Heart left ventricle (tissue), 16 donors: ENCODE measurements around the gene BEAN1. TPM values are rescaled to one million over a fixed set of nuclear protein-coding genes. Genes with fewer than 3 reads are reported as not detected.
A peak's percentile ranks its signal among the peaks of the same experiment; 100 is the strongest.

Experiments
- ATAC-seq, 4 donors: fragments of 200-7000 bp; cut with Tn5 transposase; one replicate each; pipeline ENCODE4 v1.9.1; 2020 to 2022; ENCODE audit warnings: moderate library complexity in 4 of 4, mild to moderate bottlenecking in 3 of 4, moderate number of reproducible peaks in 1 of 4
- DNase-seq, 5 donors: peaks; one replicate each; pipeline ENCODE4 v3.0.0-alpha.2; 2020
- H3K27ac ChIP-seq, 12 donors: fragments of 200-600 bp; sonication (generic) in 4 of 12; one replicate each; pipeline versions ENCODE4 v1.5.0 to v1.8.0; 2016 to 2022; ENCODE audit warnings: mild to moderate bottlenecking in 2 of 12
- H3K27me3 ChIP-seq, 9 donors: fragments of 200-600 bp; sonication (generic) in 2 of 9; one replicate each; pipeline versions ENCODE4 v1.5.1 to v1.8.0; 2016 to 2022; ENCODE audit warnings: mild to moderate bottlenecking in 3 of 9
- H3K36me3 ChIP-seq, 9 donors: fragments of 200-600 bp; sonication (generic) in 2 of 9; one replicate each; pipeline versions ENCODE4 v1.5.0 to v1.8.0; 2018 to 2022; ENCODE audit warnings: mild to moderate bottlenecking in 2 of 9
- H3K4me1 ChIP-seq, 12 donors: fragments of 200-600 bp; sonication (generic) in 4 of 12; one replicate each; pipeline versions ENCODE4 v1.5.0 to v1.8.0; 2016 to 2022; ENCODE audit warnings: mild to moderate bottlenecking in 3 of 12
- H3K4me3 ChIP-seq, 12 donors: fragments of 200-600 bp; sonication (generic) in 4 of 12; one replicate each; pipeline versions ENCODE4 v1.5.0 to v1.8.0; 2017 to 2022; ENCODE audit warnings: mild to moderate bottlenecking in 9 of 12, moderate library complexity in 4 of 12
- H3K9me3 ChIP-seq, 12 donors: fragments of 200-600 bp; sonication (generic) in 4 of 12; one replicate each; pipeline versions ENCODE4 v1.5.0 to v1.8.0; 2016 to 2022; ENCODE audit warnings: mild to moderate bottlenecking in 1 of 12
- CTCF ChIP-seq, 12 donors: fragments of 200-600 bp; sonication (generic) in 4 of 12; IDR thresholded peaks; one replicate each; pipeline versions ENCODE4 v1.5.0 to v1.8.0; 2018 to 2022; ENCODE audit warnings: antibody characterized with exemption in 12 of 12, mild to moderate bottlenecking in 5 of 12
- POLR2A ChIP-seq, 2 donors: fragments of 450-650 bp; IDR thresholded peaks; one replicate each; pipeline ENCODE4 v1.6.1; 2017; ENCODE audit warnings: antibody characterized with exemption in 2 of 2, mild to moderate bottlenecking in 2 of 2, moderate library complexity in 2 of 2
- WGBS, 4 donors: extraction: QIAGEN DNeasy Blood & Tissue Kit in 2 of 4; methylation state at CpG; one replicate each; pipeline versions ENCODE4 v1.1.5 to v1.1.7; 2013 to 2018; 5-methylcytosine and 5-hydroxymethylcytosine counted together
- intact Hi-C, 10 donors: fragments of 100-400 bp; cut with DNase I; formaldehyde crosslinking; loops; one replicate each; pipeline versions ENCODE4 v1.11.1 to v1.14.2; 2022
- polyA plus RNA-seq, 2 donors: library from polyadenylated mRNA; stranded (reverse); fragments of 200-250 nt; gene quantifications; one replicate each; pipeline ENCODE4 v1.2.3, GENCODE V29; 2013
- total RNA-seq, 9 donors: library from RNA; depleted of rRNA in 2 of 9; stranded (reverse); fragments of >200 nt in 2 of 9; fragmentation: NEBNext Ultra II Directional in 3 of 9; extraction: Animal tissue kit (Norgen Biotek cat#: 25700) in 3 of 9; gene quantifications; one replicate each; pipeline versions ENCODE4 v1.1.0 to v1.2.4, GENCODE V29; 2016 to 2023
- donor health status: ischemic (EF 13 %, LVEDD 7.1; RV severe dilation, severe dysfunction).
- donor health status: healthy with polysubstance abuse.
- donor health status: DM: no; HTN: yes; CAD: no.
- donor health status: DM: no; HTN: no; CAD: no.
- donor health status: ischemic (EF 25% LVEDD 6.9; RV normal size, moderate dysfunction).
- donor health status: ischemic (EF 25% LVEDD 5.7; RV mildly dilated, moderate dysfunction).
- donor health status: healthy.
- donor health status: DM: yes; HTN: yes; CAD: no.
- donor health status: ischemic (EF 35%, LVEDD 5.7; RV mildly dilated, moderate dysfunction).
- donor health status: nonischemic (EF 11% LVEDD 7.7; RV severe dilation, severe dysfunction).
- donor health status: DM: yes; HTN: yes; CAD: no.
- donor health status: PGD.
- donor health status: ischemic (EF 29% LVEDD 5.4; RV normal size, mild dysfunction).
- donor health status: nonischemic (EF 23%, LVEDD 6.1; RV moderate dilation, normal function).

The BEAN1 gene
- total and polyA plus RNA-seq, 11 donors = 0.30 to 8.8 (median 1.5) TPM

- Histone ChIP-seq H3K27ac (peak overlapping the region in 6 of 12 donors; percentile 8 to 62 (median 25)), H3K4me3 (no peak overlapping the region), H3K4me1 (peaks cover 4 to 51% (median 34%) of the 10 kb centered on the region in 12 donors), H3K9me3 (no peaks in the 10 kb centered on the region), H3K27me3 (no peaks in the 10 kb centered on the region), H3K36me3 (peaks cover 0 to 28% (median 3%) of the 10 kb centered on the region in 9 donors)
- TF ChIP-seq CTCF (IDR thresholded peaks at IDR 0.05) (peak in 1 of 12 donors; percentile 17), POLR2A (IDR thresholded peaks at IDR 0.05) (no peak)
- peak in 1 of 5 donors; percentile 17 for DNase-seq
- WGBS, 4 donors = 71 to 81% (median 76%) methylated on average over 7 of the region's 7 CpGs
- intact Hi-C loops = no loop called here
- peak; percentile 18 to 63 (median 48) for ATAC-seq
Observed at GRCh38 chr16:66508248-66508913, 81.3 kb downstream of the BEAN1 start.

- 89 to 94% (median 90%) methylated on average over 9 of the region's 9 CpGs for WGBS, 4 donors
- H3K4me3 ChIP-seq = no peak overlapping the region
- DNase-seq = peak in 1 of 5 donors; percentile 13
- no peak for TF ChIP-seq CTCF (IDR thresholded peaks at IDR 0.05)
- no peak for TF ChIP-seq POLR2A (IDR thresholded peaks at IDR 0.05)
- H3K4me1 ChIP-seq = peaks cover 4 to 48% (median 31%) of the 10 kb centered on the region in 12 donors
- no peak for ATAC-seq
- H3K36me3 ChIP-seq = peaks cover 0 to 33% (median 5%) of the 10 kb centered on the region in 9 donors
- intact Hi-C loops = no loop called here
- H3K27ac ChIP-seq = peak overlapping the region in 3 of 12 donors; percentile 8 to 61 (median 32)
- no peaks in the 10 kb centered on the region for H3K27me3 ChIP-seq
- H3K9me3 ChIP-seq = no peaks in the 10 kb centered on the region
Observed at GRCh38 chr16:66508914-66509496, 81.9 kb downstream of the BEAN1 start.

- DNase-seq (peak in 1 of 5 donors; percentile 12), ATAC-seq (peak in 1 of 4 donors; percentile 4)
- peak overlapping the region in 1 of 12 donors; percentile 61 for H3K27ac ChIP-seq
- no peak overlapping the region for H3K4me3 ChIP-seq
- TF ChIP-seq CTCF (IDR thresholded peaks at IDR 0.05) (no peak), POLR2A (IDR thresholded peaks at IDR 0.05) (no peak)
- WGBS, 4 donors = 94 to 100% (median 98%) methylated on average over 5 of the region's 5 CpGs
- H3K27me3 ChIP-seq = no peaks in the 10 kb centered on the region
- H3K4me1 ChIP-seq = peaks cover 4 to 48% (median 31%) of the 10 kb centered on the region in 12 donors
- H3K36me3 ChIP-seq = peaks cover 0 to 33% (median 5%) of the 10 kb centered on the region in 9 donors
- intact Hi-C loops = no loop called here
- no peaks in the 10 kb centered on the region for H3K9me3 ChIP-seq
Observed at GRCh38 chr16:66509576-66509975, 82.5 kb downstream of the BEAN1 start.

GRCh38 chr16:66510298-66510697, 83.2 kb downstream of the BEAN1 start:
- peaks cover 0 to 35% (median 6%) of the 10 kb centered on the region in 9 donors for H3K36me3 ChIP-seq
- intact Hi-C loops = loop anchor here in 1 of 10 donors (5.0 kb wide), 1 partner anchor 42 kb away; the partner anchor contains the start of genes CKLF and TK2
- no peak for ATAC-seq
- peak overlapping the region in 3 of 12 donors; percentile 71 to 84 (median 73) for H3K27ac ChIP-seq
- no peak overlapping the region for H3K4me3 ChIP-seq
- H3K4me1 ChIP-seq = peaks cover 4 to 51% (median 32%) of the 10 kb centered on the region in 12 donors
- H3K9me3 ChIP-seq = no peaks in the 10 kb centered on the region
- no peak for TF ChIP-seq POLR2A (IDR thresholded peaks at IDR 0.05)
- no peak for TF ChIP-seq CTCF (IDR thresholded peaks at IDR 0.05)
- WGBS, 4 donors = 93 to 98% (median 95%) methylated on average over 5 of the region's 5 CpGs
- no peak for DNase-seq
- H3K27me3 ChIP-seq = no peaks in the 10 kb centered on the region
